CD4-positive, alpha-beta T cell treated with Interleukin-4 for 4 hours (primary cell): ENCODE results near the gene SECTM1.

ENCODE experiments used
- DNase-seq: peaks from one replicate; pipeline ENCODE4 v3.0.0-alpha.2; 2020

The SECTM1 gene

DNA sequence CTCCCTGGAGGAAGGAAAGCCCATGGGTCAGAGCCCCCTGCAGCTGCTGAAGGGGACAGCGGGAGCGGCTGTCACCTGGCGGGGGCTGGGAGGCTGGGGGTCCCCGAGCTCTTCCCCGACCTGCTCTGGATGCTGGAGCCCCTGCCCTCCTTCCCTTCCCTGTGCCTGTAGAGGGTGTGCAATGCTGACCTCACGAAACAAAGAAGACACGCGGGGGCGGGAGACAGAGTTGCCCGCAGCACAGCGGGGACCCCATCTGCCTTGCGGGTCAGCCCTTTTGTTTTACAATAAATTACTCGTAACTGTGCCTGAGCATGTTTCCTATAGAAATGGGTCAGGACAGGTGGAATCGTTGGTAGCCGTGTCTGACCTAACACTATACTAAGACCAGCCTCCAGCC lies 6.3 kb downstream of the SECTM1 start:
- DNase-seq: no peak

- DNase-seq: no peak
Measured at GRCh38 chr17:82325286-82326180, 8.0 kb downstream of the SECTM1 start.

DNA sequence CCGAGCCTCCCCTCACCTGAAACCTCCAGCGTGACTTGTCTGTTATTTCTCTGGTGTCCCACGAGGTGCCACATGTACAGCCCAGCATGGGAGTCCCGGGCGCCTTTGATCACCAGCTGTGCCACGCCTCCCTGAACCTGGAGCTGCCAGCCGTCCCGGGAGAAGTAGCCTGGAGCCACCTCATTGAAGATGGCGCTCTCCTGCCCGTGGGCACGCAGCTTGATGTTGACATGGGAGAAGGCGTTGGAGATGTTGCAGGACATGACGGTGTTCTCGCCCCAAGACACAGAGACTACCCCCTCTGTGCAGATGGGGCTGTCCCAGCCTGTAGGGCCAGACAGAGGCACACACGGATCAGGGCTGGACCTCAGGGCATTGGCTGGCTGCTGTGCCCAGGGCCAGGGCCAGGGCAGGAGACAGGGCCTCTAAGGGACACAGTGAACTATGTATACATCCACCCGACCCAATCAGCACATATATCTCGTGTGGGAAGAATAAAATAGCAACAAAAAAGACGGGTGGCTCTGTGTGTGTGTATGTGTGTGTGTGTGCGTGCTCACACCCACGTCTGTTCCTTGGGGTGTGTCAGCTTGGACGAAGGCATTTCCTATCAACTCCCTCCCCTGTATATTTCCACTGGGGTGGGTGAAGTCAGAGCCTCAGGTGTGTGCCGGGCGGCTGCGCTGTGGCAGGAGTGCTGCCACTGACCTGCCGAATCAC lies 8.8 kb downstream of the SECTM1 start:
- no peak for DNase-seq

DNA sequence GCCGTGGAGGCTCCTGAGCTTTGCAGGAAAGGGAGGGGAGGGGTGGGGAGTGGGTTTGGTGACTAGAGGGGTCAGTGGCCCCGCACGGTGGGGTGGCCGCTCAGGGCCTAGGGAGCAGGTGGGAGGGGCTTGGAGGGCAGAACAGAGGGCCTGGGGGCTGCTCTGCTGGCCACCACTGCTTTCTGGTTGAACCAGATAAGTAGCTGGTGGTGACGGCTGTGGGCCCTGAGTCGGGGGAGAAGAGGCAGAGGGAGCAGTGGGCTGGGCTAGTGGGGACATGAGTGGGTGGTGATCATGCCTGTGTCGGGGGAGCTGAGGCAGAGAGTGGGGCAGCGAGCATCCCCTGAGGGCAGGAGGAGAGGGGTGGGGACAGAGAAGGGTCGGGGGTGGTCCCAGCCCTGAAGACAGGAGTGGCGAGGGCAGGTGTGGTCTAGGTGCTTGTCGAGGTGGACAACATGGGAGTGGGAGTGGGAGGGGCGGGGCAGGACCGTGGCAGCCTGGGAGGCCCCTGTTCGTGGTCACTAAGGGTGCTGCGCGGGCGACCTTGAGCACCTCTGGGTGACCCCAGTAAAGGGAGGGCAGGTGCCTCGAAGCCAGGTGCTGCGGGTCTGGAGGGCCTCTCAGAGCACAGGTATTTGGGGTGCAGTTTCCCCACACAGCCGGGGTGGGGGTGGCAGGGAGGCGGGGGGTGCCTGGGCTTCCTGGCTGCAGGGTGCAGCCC lies 9.9 kb downstream of the SECTM1 start:
- DNase-seq: no peak

GRCh38 chr17:82322526-82323453 lies 10.8 kb downstream of the SECTM1 start:
- no peak for DNase-seq

DNA sequence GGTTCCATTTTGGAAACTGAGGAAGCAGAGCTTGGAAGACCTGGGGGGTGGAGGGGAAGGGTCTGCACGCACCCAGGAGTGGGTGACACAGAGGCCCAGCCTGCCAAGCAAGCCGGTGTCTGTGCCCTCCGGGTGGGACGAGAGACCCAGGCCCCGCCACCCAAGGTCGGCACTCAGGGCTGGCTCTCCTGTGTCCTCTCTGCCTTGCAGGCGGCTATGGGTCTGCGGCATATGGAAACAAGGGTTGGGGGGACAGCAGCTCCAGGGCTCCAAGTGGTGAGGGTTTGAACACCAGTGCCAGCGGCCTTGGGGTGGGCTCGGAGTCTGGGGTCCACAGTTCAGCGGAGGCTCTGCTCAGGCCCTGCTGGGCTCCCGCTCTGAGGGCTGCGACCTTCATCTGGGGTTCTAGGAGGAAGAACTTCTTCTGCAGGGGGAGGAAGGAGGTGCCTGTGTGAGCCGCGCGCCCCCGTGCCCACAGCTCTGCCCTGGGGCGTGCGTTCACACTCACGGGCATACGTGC lies 11.6 kb downstream of the SECTM1 start:
- no peak for DNase-seq

DNA sequence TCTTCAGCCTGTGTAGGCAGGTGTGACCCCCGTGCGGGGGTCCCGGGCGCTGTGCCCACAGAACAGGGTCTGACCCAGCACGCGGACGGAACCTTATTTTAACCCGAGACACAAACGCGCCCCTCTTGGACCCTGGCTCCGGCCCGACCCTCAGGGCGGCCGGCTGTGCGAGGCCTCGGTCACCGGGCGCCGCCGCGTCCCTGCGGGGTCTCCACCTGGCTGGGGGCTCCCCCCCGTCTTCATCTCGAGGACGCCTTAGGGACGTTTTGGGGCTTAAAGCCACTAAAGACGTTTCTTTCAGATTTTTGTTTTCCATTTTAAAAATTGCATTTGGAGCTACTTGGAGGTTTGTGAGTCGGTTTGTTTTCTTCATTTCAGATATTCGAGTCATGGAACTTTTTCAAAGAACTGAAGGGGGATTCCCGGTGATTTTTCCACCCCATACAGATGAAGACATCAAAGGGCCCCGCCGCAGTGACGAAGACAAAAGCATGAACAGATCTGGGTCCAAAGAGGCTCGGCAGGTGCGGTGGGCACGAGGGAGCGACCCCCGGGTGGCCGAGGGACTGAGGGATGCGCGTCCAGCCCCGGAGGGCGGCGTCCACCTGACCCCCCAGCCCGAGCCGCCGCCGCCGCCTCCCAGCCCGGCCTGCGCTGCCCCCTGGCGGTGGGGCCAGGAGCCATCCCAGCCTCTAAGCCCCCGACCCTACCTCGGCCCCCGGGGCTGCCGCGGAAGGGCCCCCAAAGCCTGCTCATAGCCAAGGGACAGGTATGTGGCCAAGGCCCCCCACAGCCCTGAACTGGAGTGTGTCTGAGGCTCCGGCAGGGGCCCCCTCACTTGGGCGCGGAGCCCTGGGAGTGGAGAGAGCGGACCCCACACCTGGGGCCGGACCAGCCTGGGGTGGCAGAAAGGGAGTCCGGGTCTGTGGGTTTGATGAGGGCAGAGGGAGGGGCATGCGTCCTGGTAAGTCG lies 12.3 kb downstream of the SECTM1 start:
- peak; percentile 89 for DNase-seq

DNA sequence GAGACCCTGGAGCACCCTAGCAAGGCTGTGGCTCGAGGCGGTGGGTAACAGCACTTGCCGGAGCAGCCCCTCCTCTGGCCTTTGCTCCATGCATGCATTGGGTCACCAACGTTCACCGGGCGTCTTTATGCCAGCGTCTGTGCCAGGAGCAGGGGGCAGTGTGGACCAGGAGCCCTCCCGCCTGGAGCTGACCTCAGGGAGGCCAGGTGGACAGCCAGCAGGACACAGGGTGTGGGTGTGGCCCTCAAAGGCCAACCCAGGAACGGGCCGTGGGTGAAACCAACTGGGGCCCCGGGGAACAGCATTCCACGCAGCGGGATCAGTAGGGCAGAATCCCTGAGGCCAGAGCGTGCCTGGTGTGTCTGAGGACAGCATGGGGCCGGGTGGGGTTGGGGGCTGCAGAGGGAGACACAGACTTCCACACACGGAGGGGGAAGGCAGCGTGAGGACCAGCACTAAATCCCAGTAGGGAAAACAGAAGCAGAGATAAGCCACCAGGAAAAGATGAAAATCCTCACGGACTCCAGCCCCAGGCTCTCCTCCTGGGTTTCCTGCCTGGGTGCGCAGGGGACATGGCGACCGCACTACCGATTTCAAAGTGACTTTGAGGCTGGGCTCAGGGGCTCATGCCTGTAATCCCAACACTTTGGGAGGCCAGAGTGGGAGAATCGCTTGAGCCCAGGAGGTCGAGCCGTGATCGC lies 13.3 kb downstream of the SECTM1 start:
- no peak for DNase-seq

- no peak for DNase-seq
Measured at GRCh38 chr17:82319619-82320062, 13.9 kb downstream of the SECTM1 start.

DNA sequence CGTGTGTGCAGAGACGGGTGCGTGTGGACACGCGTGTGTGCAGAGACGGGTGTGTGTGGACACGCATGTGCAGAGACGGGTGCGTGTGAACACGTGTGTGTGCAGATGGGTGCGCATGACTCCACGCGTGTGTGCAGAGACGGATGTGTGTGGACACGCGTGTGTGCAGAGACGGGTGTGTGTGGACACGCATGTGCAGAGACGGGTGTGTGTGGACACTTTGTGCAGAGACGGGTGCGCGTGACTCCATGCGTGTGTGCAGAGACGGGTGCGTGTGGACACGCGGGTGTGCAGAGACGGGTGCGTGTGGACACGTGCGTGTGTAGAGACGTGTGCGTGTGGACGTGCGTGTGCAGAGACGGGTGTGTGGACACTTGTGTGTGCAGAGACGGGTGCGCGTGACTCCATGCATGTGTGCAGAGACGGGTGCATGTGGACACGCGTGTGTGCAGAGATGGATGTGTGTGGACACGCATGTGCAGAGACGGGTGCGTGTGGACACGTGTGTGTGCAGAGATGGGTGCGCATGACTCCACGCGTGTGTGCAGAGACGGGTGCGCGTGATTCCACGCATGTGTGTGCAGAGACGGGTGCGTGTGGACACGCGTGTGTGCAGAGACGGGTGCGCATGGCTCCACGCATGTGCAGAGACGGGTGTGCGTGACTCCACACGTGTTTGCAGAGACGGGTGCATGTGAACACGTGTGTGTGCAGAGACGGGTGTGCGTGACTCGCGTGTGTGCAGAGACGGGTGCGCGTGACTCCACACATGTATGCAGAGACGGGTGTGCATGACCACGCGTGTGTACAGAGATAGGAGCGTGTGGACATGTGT lies 14.6 kb downstream of the SECTM1 start:
- no peak for DNase-seq

DNA sequence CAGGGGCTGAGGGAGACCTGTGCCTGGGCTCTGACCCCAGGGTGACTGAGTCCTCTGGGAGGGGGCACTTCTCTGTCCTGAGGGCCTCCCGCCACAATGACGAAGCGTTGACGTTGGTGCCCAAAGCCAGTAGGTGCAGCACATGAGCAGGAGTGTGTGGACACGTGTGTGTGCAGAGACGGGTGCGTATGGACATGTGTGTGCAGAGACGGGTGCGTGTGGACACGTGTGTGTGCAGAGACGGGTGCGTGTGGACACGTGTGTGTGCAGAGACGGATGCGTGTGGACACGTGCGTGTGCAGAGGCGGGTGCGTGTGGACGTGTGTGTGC lies 15.4 kb downstream of the SECTM1 start:
- DNase-seq: no peak

DNA sequence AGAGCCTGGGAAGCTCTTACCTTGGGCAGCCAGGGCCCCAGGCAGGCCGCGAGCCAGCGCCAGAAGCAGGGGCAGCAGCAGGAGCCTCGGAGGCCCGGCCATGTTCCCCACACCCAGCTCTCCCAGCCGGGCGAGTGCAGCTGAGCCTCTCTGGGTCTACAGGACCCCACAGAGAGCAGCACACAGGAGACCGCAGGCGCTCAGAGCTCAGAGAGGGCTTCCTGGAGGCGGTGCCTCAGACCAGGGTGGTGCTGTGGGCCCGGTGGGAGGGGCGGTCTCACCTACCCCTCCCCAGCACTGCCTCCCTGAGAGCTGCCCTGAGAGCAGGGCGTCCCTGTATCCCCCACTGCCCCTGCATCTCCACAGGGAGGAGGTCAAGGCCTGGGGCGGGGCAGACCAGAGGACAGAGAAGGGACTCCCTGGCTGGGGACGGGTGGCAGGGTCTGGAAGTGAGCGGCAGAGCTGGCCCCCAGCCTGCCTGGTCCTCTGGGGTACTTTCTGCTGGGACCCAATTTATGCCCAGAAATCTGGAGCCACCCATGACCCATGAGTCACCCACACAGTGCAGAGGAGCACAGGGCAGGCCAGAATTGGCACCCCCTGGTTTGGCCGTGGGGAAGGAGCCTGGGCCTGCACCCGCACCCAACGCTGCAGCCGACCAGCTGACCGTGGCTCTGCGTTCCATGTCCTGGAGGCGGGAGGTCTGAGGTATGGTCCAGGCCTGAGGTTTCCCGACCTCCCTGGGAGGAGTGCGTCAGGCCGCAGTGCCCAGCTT lies 16.0 kb downstream of the SECTM1 start, which contains the start of gene CD7:
TSS of gene CD7 (minus strand) at position 215 of the 775 bp plus-strand sequence. CDS start at position 102, 113 bp downstream.
- DNase-seq: peak; percentile 69

GRCh38 chr17:82316651-82317393 lies 16.7 kb downstream of the SECTM1 start:
- DNase-seq: peak; percentile 10

GRCh38 chr17:82315703-82316358 lies 17.7 kb downstream of the SECTM1 start:
- DNase-seq: peak; percentile 42

- DNase-seq: no peak
Measured at GRCh38 chr17:82314727-82315605, 18.6 kb downstream of the SECTM1 start.
